H1 (cell line): ENCODE measurements around the gene CSH1. TPM values are rescaled to one million over a fixed set of nuclear protein-coding genes. Genes with fewer than 3 reads are reported as not detected.

Experiments
- CTCF ChIA-PET: fragments of 300-600 bp; sonication (Branson Sonifier 250); formaldehyde crosslinking; loops from one replicate; lab custom pipeline; 2021; ENCODE audit not compliant: partially characterized antibody; lab: Charles Lee
- POLR2A ChIA-PET: fragments of 300-600 bp; sonication (Branson Sonifier 250); formaldehyde crosslinking; loops from one replicate; lab custom pipeline; 2021; ENCODE audit warnings: inconsistent platforms; ENCODE audit not compliant: partially characterized antibody; lab: Charles Lee
- DNase-seq, 2 experiments: peaks; one replicate each; pipeline versions ENCODE4 v3.0.0 to v3.0.0-alpha.2; 2010 to 2022; ENCODE audit warnings: low spot score in 2 of 2, low read depth in 1 of 2, mixed read lengths in 1 of 2
- FAIRE-seq: peaks from 2 replicates; lab custom pipeline; 2011; peaks lifted over from hg19 to GRCh38; lab: Jason Lieb, UNC
- H2AFZ ChIP-seq: 2 replicates; pipeline ENCODE4 v1.8.1; 2012; ENCODE audit warnings: low read length, inconsistent platforms
- H2AK5ac ChIP-seq: 2 replicates; pipeline ENCODE4 v1.6.1; 2013; ENCODE audit warnings: low read depth, low read length
- H2BK120ac ChIP-seq: replicated peaks from 2 replicates; pipeline ENCODE3; 2013; ENCODE audit warnings: low read depth, low read length, inconsistent platforms
- H2BK12ac ChIP-seq: 2 replicates; pipeline ENCODE4 v1.6.1; 2013; ENCODE audit warnings: low read depth, low read length
- H2BK15ac ChIP-seq: 2 replicates; pipeline ENCODE4 v1.6.1; 2013; ENCODE audit warnings: low read length
- H2BK20ac ChIP-seq: 2 replicates; pipeline ENCODE4 v1.6.1; 2013; ENCODE audit warnings: low read length
- H2BK5ac ChIP-seq: 2 replicates; pipeline ENCODE4 v1.6.1; 2013; ENCODE audit warnings: low read depth, low read length
- H3K14ac ChIP-seq: 2 replicates; pipeline ENCODE4 v1.6.1; 2013; ENCODE audit warnings: inconsistent platforms; ENCODE audit not compliant: insufficient read length
- H3K18ac ChIP-seq: 2 replicates; pipeline ENCODE4 v1.6.1; 2013; ENCODE audit warnings: low read length; ENCODE audit errors: extremely low read depth
- H3K23ac ChIP-seq: 2 replicates; pipeline ENCODE4 v1.6.1; 2013; ENCODE audit warnings: inconsistent platforms; ENCODE audit not compliant: insufficient read length
- H3K23me2 ChIP-seq: 2 replicates; pipeline ENCODE4 v1.6.1; 2013; ENCODE audit warnings: low read depth, low read length
- H3K27ac ChIP-seq: 2 replicates; pipeline ENCODE4 v1.6.1; 2011; ENCODE audit warnings: low read depth, low read length, inconsistent platforms
- H3K27me3 ChIP-seq, 4 experiments: replicated peaks in 1 of 4; 1 replicate in 1 of 4; 2 replicates in 3 of 4; pipeline versions ENCODE4 v1.6.1 to v1.8.1; 2011 to 2013; ENCODE audit warnings: low read length in 3 of 4, mild to moderate bottlenecking in 3 of 4, inconsistent platforms in 2 of 4, mixed read lengths in 2 of 4, moderate library complexity in 1 of 4; ENCODE audit not compliant: control insufficient read depth in 3 of 4, insufficient read depth in 3 of 4; ENCODE audit errors: extremely low read depth in 1 of 4
- H3K36me3 ChIP-seq, 4 experiments: 2 replicates each; pipeline versions ENCODE4 v1.6.1 to v1.8.1; 2011 to 2013; ENCODE audit warnings: mild to moderate bottlenecking in 4 of 4, low read length in 3 of 4, moderate library complexity in 2 of 4, control low read depth in 1 of 4, inconsistent platforms in 1 of 4; ENCODE audit not compliant: insufficient read depth in 4 of 4, control insufficient read depth in 2 of 4
- H3K4ac ChIP-seq: replicated peaks from 2 replicates; pipeline ENCODE3; 2013; ENCODE audit warnings: low read length, low read depth, mixed read lengths, inconsistent platforms; ENCODE audit not compliant: insufficient read length
- H3K4me1 ChIP-seq, 4 experiments: replicated peaks in 1 of 4; 1 replicate in 1 of 4; 2 replicates in 3 of 4; pipeline versions ENCODE4 v1.6.1 to v1.8.1; 2011 to 2013; ENCODE audit warnings: low read length in 3 of 4, inconsistent platforms in 2 of 4, mixed read lengths in 1 of 4; ENCODE audit not compliant: insufficient read depth in 4 of 4, control insufficient read depth in 3 of 4
- H3K4me2 ChIP-seq, 2 experiments: 2 replicates each; pipeline versions ENCODE4 v1.6.1 to v1.8.1; 2011 to 2013; ENCODE audit warnings: low read depth in 2 of 2, low read length in 2 of 2, control low read depth in 1 of 2, inconsistent platforms in 1 of 2, mild to moderate bottlenecking in 1 of 2; ENCODE audit not compliant: insufficient read depth in 1 of 2
- H3K4me3 ChIP-seq, 4 experiments: fragments of 200-600, 300-600 bp in 1 of 4; sonication (generic), shearing (Covaris generic), sonication (Bioruptor Twin) in 1 of 4; 2 replicates each; pipeline versions ENCODE4 v1.5.1 to v1.8.1; 2011 to 2016; ENCODE audit warnings: low read length in 4 of 4, low read depth in 3 of 4, control low read depth in 2 of 4, inconsistent platforms in 2 of 4, mild to moderate bottlenecking in 2 of 4, mixed read lengths in 1 of 4, moderate library complexity in 1 of 4; ENCODE audit not compliant: insufficient read depth in 2 of 4; ENCODE audit errors: extremely low read depth in 1 of 4
- H3K56ac ChIP-seq: replicated peaks from 2 replicates; pipeline ENCODE3; 2013; ENCODE audit warnings: low read depth, mild to moderate bottlenecking, mixed read lengths, low read length, inconsistent platforms; ENCODE audit not compliant: insufficient read length
- H3K79me1 ChIP-seq: 2 replicates; pipeline ENCODE4 v1.6.1; 2013; ENCODE audit warnings: low read depth, low read length, control low read depth
- H3K79me2 ChIP-seq, 2 experiments: 2 replicates each; pipeline versions ENCODE4 v1.6.1 to v1.8.1; 2012 to 2013; ENCODE audit warnings: low read length in 2 of 2, mild to moderate bottlenecking in 2 of 2, inconsistent platforms in 1 of 2; ENCODE audit not compliant: insufficient read depth in 2 of 2, control insufficient read depth in 1 of 2
- H3K9ac ChIP-seq, 4 experiments: replicated peaks in 1 of 4; 1 replicate in 1 of 4; 2 replicates in 3 of 4; pipeline versions ENCODE4 v1.6.1 to v1.8.1; 2011 to 2013; ENCODE audit warnings: low read depth in 3 of 4, low read length in 3 of 4, control low read depth in 2 of 4, mild to moderate bottlenecking in 2 of 4, moderate library complexity in 2 of 4, inconsistent platforms in 1 of 4; ENCODE audit errors: extremely low read depth in 1 of 4
- H3K9me3 ChIP-seq, 2 experiments: 2 replicates each; pipeline versions ENCODE4 v1.6.1 to v1.8.1; 2012 to 2013; ENCODE audit warnings: mild to moderate bottlenecking in 2 of 2, moderate library complexity in 2 of 2, control low read depth in 1 of 2, inconsistent platforms in 1 of 2, low read depth in 1 of 2, low read length in 1 of 2, mixed read lengths in 1 of 2; ENCODE audit not compliant: insufficient read depth in 2 of 2
- H4K20me1 ChIP-seq, 2 experiments: replicated peaks in 1 of 2; 2 replicates each; pipeline versions ENCODE3 to v1.8.1; 2011 to 2013; ENCODE audit warnings: inconsistent platforms in 2 of 2, low read length in 2 of 2, mild to moderate bottlenecking in 1 of 2; ENCODE audit not compliant: insufficient read depth in 2 of 2, control insufficient read depth in 1 of 2
- H4K5ac ChIP-seq: 2 replicates; pipeline ENCODE4 v1.6.1; 2013; ENCODE audit warnings: low read length, low read depth, mixed read lengths, inconsistent platforms; ENCODE audit not compliant: insufficient read length
- H4K8ac ChIP-seq: 2 replicates; pipeline ENCODE4 v1.8.0; 2013; ENCODE audit warnings: mild to moderate bottlenecking, moderate library complexity, low read length, inconsistent platforms; ENCODE audit not compliant: insufficient read depth; ENCODE audit errors: extremely low read depth
- H4K91ac ChIP-seq: replicated peaks from 2 replicates; pipeline ENCODE3; 2013; ENCODE audit warnings: low read length, mixed read lengths, inconsistent platforms; ENCODE audit not compliant: insufficient read length
- ASH2L ChIP-seq: fragments of 200-600, 300-600 bp; sonication (generic); IDR thresholded peaks from one replicate; pipeline ENCODE4 v1.7.1; 2017; ENCODE audit warnings: low read length
- CBX8 ChIP-seq: fragments of 300-800, 300-1000 bp; sonication (generic); IDR thresholded peaks from 2 replicates; pipeline ENCODE4 v1.7.1; 2016; ENCODE audit warnings: low read depth, low read length, borderline replicate concordance
- CHD2 ChIP-seq: IDR thresholded peaks from 2 replicates; pipeline ENCODE4 v1.6.1; 2012; ENCODE audit warnings: low read length, improper control_type of control experiment
- GTF2F1 ChIP-seq: IDR thresholded peaks from 2 replicates; pipeline ENCODE4 v1.6.1; 2012; ENCODE audit warnings: low read depth, low read length, improper control_type of control experiment, borderline replicate concordance
- JUND ChIP-seq: IDR thresholded peaks from 2 replicates; pipeline ENCODE4 v1.6.1; 2011; ENCODE audit warnings: mild to moderate bottlenecking, improper control_type of control experiment, low read length
- MAX ChIP-seq: IDR thresholded peaks from 2 replicates; pipeline ENCODE4 v1.6.1; 2012; ENCODE audit warnings: inconsistent platforms
- RXRA ChIP-seq: IDR thresholded peaks from 2 replicates; pipeline ENCODE4 v1.6.1; 2011; ENCODE audit warnings: low read depth, mild to moderate bottlenecking, low read length, moderate library complexity; ENCODE audit not compliant: insufficient read depth
- TAF1 ChIP-seq: IDR thresholded peaks from 2 replicates; pipeline ENCODE4 v1.6.1; 2011; ENCODE audit warnings: mild to moderate bottlenecking, low read depth, low read length
- USF2 ChIP-seq: IDR thresholded peaks from 2 replicates; pipeline ENCODE4 v1.6.1; 2011; ENCODE audit warnings: low read length, improper control_type of control experiment
- WGBS, 2 experiments: shearing (Covaris generic) in 1 of 2; methylation state at CpG; one replicate each; pipeline versions ENCODE4 v1.1.6 to v1.1.7; 2013 to 2015; ENCODE audit warnings: low lambda C conversion rate in 2 of 2, mixed read lengths in 2 of 2, inconsistent platforms in 1 of 2, low coverage in 1 of 2, missing lambda C conversion rate in 1 of 2; ENCODE audit not compliant: insufficient replicate concordance in 2 of 2, insufficient coverage in 1 of 2, insufficient read length in 1 of 2; ENCODE audit errors: extremely low coverage in 1 of 2, missing lambda C conversion rate in 1 of 2; 5-methylcytosine and 5-hydroxymethylcytosine counted together
- polyA plus RNA-seq, 7 experiments: library from polyadenylated mRNA; depleted of rRNA in 3 of 7; stranded (reverse) in 5 of 7; unstranded in 2 of 7; fragments of >200 nt in 5 of 7; fragments of 200-250 nt in 2 of 7; gene quantifications; 1 replicate in 5 of 7; 2 replicates in 1 of 7; 4 replicates in 1 of 7; pipeline versions ENCODE4 v1.2.1 to v1.2.3, GENCODE V29; 2011 to 2013; ENCODE audit warnings: missing spikeins in 2 of 7, mixed read lengths in 2 of 7
- total RNA-seq: library from RNA; stranded (reverse); fragmentation: NEBNext Ultra II Directional; extraction: Animal tissue kit (Norgen Biotek cat#: 25700); gene quantifications from 2 replicates; pipeline ENCODE4 v1.2.1, GENCODE V29; 2021

Gene CSH1
- total and polyA plus RNA-seq, 2 of the 8 experiments (the other 6 are each of a cell fraction or from before 2014, with no cell fraction given): 0.12 TPM; not detected in 1

GRCh38 chr17:63859257-63859656 lies 37.1 kb downstream of the CSH1 start:
- H2BK5ac ChIP-seq: no peak overlapping the region
- H2BK120ac ChIP-seq: no peak overlapping the region
- no peak overlapping the region for H3K18ac ChIP-seq
- H3K14ac ChIP-seq: no peak overlapping the region
- no peak overlapping the region for H2BK20ac ChIP-seq
- H3K23me2 ChIP-seq: no peaks in the 10 kb centered on the region
- no peaks in the 10 kb centered on the region for H3K9me3 ChIP-seq
- no peaks in the 10 kb centered on the region for H3K79me1 ChIP-seq
- no peak overlapping the region for H4K91ac ChIP-seq
- H3K27ac ChIP-seq: no peak overlapping the region
- 75% methylated on average over 3 of the region's 3 CpGs; no CpG with 5 or more reads in 1 of the 2 experiments for WGBS, 2 experiments
- H3K4me1 ChIP-seq: no peaks in the 10 kb centered on the region
- POLR2A ChIA-PET: interaction anchor here (0.8 to 1.7 kb wide), 2 partner anchors 11 to 27 kb away, joined by 3 to 5 read pairs; no protein-coding TSS in a partner anchor
- no peak overlapping the region for H2BK15ac ChIP-seq
- no peak overlapping the region for H2AK5ac ChIP-seq
- CTCF ChIA-PET: interaction anchor here (0.6 to 8.9 kb wide), 15 partner anchors 11 to 1072 kb away, joined by 3 to 77 read pairs (median 3); partner anchors contain the start of genes GH1 and GH2
- no peaks in the 10 kb centered on the region for H4K20me1 ChIP-seq
- H3K56ac ChIP-seq: no peak overlapping the region
- no peak for FAIRE-seq
- no peak for DNase-seq
- no peak overlapping the region for H2BK12ac ChIP-seq
- no peak for TF ChIP-seq USF2
- no peak for TF ChIP-seq CHD2
- no peak for TF ChIP-seq RXRA
- TF ChIP-seq ASH2L: no peak
- no peak for TF ChIP-seq CBX8
- no peak for TF ChIP-seq TAF1
- TF ChIP-seq JUND: no peak
- no peak for TF ChIP-seq GTF2F1
- TF ChIP-seq MAX: no peak
- no peak overlapping the region for H3K4ac ChIP-seq
- H4K8ac ChIP-seq: no peak overlapping the region
- no peak overlapping the region for H3K4me2 ChIP-seq
- H3K23ac ChIP-seq: no peak overlapping the region
- H4K5ac ChIP-seq: no peak overlapping the region
- peaks cover 0 to 2% (median under 1%) of the 10 kb centered on the region in 4 experiments; a peak in 2 of 7 replicates for H3K27me3 ChIP-seq
- H3K4me3 ChIP-seq: no peak overlapping the region
- H3K36me3 ChIP-seq: no peaks in the 10 kb centered on the region
- no peaks in the 10 kb centered on the region for H3K79me2 ChIP-seq
- H2AFZ ChIP-seq: no peak overlapping the region
- no peak overlapping the region for H3K9ac ChIP-seq
